Heart left ventricle (tissue), 16 donors: ENCODE measurements around the gene KLHL6. TPM values are rescaled to one million over a fixed set of nuclear protein-coding genes. Genes with fewer than 3 reads are reported as not detected.

Source experiments
- ATAC-seq, 4 donors: fragments of 200-7000 bp; cut with Tn5 transposase; one replicate each; pipeline ENCODE4 v1.9.1; 2020 to 2022; ENCODE audit warnings: moderate library complexity in 4 of 4, mild to moderate bottlenecking in 3 of 4, moderate number of reproducible peaks in 1 of 4
- DNase-seq, 5 donors: peaks; one replicate each; pipeline ENCODE4 v3.0.0-alpha.2; 2020
- H3K27ac ChIP-seq, 12 donors: fragments of 200-600 bp; sonication (generic) in 4 of 12; one replicate each; pipeline versions ENCODE4 v1.5.0 to v1.8.0; 2016 to 2022; ENCODE audit warnings: mild to moderate bottlenecking in 2 of 12
- H3K27me3 ChIP-seq, 9 donors: fragments of 200-600 bp; sonication (generic) in 2 of 9; one replicate each; pipeline versions ENCODE4 v1.5.1 to v1.8.0; 2016 to 2022; ENCODE audit warnings: mild to moderate bottlenecking in 3 of 9
- H3K36me3 ChIP-seq, 9 donors: fragments of 200-600 bp; sonication (generic) in 2 of 9; one replicate each; pipeline versions ENCODE4 v1.5.0 to v1.8.0; 2018 to 2022; ENCODE audit warnings: mild to moderate bottlenecking in 2 of 9
- H3K4me1 ChIP-seq, 12 donors: fragments of 200-600 bp; sonication (generic) in 4 of 12; one replicate each; pipeline versions ENCODE4 v1.5.0 to v1.8.0; 2016 to 2022; ENCODE audit warnings: mild to moderate bottlenecking in 3 of 12
- H3K4me3 ChIP-seq, 12 donors: fragments of 200-600 bp; sonication (generic) in 4 of 12; one replicate each; pipeline versions ENCODE4 v1.5.0 to v1.8.0; 2017 to 2022; ENCODE audit warnings: mild to moderate bottlenecking in 9 of 12, moderate library complexity in 4 of 12
- H3K9me3 ChIP-seq, 12 donors: fragments of 200-600 bp; sonication (generic) in 4 of 12; one replicate each; pipeline versions ENCODE4 v1.5.0 to v1.8.0; 2016 to 2022; ENCODE audit warnings: mild to moderate bottlenecking in 1 of 12
- POLR2A ChIP-seq, 2 donors: fragments of 450-650 bp; IDR thresholded peaks; one replicate each; pipeline ENCODE4 v1.6.1; 2017; ENCODE audit warnings: antibody characterized with exemption in 2 of 2, mild to moderate bottlenecking in 2 of 2, moderate library complexity in 2 of 2
- WGBS, 4 donors: extraction: QIAGEN DNeasy Blood & Tissue Kit in 2 of 4; methylation state at CpG; one replicate each; pipeline versions ENCODE4 v1.1.5 to v1.1.7; 2013 to 2018; 5-methylcytosine and 5-hydroxymethylcytosine counted together
- intact Hi-C, 10 donors: fragments of 100-400 bp; cut with DNase I; formaldehyde crosslinking; loops; one replicate each; pipeline versions ENCODE4 v1.11.1 to v1.14.2; 2022
- polyA plus RNA-seq, 2 donors: library from polyadenylated mRNA; stranded (reverse); fragments of 200-250 nt; gene quantifications; one replicate each; pipeline ENCODE4 v1.2.3, GENCODE V29; 2013
- total RNA-seq, 9 donors: library from RNA; depleted of rRNA in 2 of 9; stranded (reverse); fragments of >200 nt in 2 of 9; fragmentation: NEBNext Ultra II Directional in 3 of 9; extraction: Animal tissue kit (Norgen Biotek cat#: 25700) in 3 of 9; gene quantifications; one replicate each; pipeline versions ENCODE4 v1.1.0 to v1.2.4, GENCODE V29; 2016 to 2023
- TF ChIP-seq, protein P1 (sequence below), 12 donors: fragments of 200-600 bp; sonication (generic) in 4 of 12; IDR thresholded peaks; one replicate each; pipeline versions ENCODE4 v1.5.0 to v1.8.0; 2018 to 2022; ENCODE audit warnings: antibody characterized with exemption in 12 of 12, mild to moderate bottlenecking in 5 of 12
- donor health status: ischemic (EF 13 %, LVEDD 7.1; RV severe dilation, severe dysfunction).
- donor health status: healthy with polysubstance abuse.
- donor health status: DM: no; HTN: yes; CAD: no.
- donor health status: DM: no; HTN: no; CAD: no.
- donor health status: ischemic (EF 25% LVEDD 6.9; RV normal size, moderate dysfunction).
- donor health status: ischemic (EF 25% LVEDD 5.7; RV mildly dilated, moderate dysfunction).
- donor health status: healthy.
- donor health status: DM: yes; HTN: yes; CAD: no.
- donor health status: ischemic (EF 35%, LVEDD 5.7; RV mildly dilated, moderate dysfunction).
- donor health status: nonischemic (EF 11% LVEDD 7.7; RV severe dilation, severe dysfunction).
- donor health status: DM: yes; HTN: yes; CAD: no.
- donor health status: PGD.
- donor health status: ischemic (EF 29% LVEDD 5.4; RV normal size, mild dysfunction).
- donor health status: nonischemic (EF 23%, LVEDD 6.1; RV moderate dilation, normal function).

Gene KLHL6
- total and polyA plus RNA-seq, 11 donors, result 0.46 to 8.1 (median 0.83) TPM

GRCh38 chr3:183493296-183494045 is 62.0 kb downstream of the KLHL6 start:
- Histone ChIP-seq H3K36me3 (peaks cover 0 to 30% (median 0%) of the 10 kb centered on the region in 9 donors), H3K4me1 (peaks cover 0 to 18% (median 10%) of the 10 kb centered on the region in 12 donors), H3K27ac (no peak overlapping the region), H3K27me3 (no peaks in the 10 kb centered on the region), H3K4me3 (no peak overlapping the region), H3K9me3 (peaks cover 0 to 6% (median 0%) of the 10 kb centered on the region in 12 donors)
- TF ChIP-seq, protein P1, sequence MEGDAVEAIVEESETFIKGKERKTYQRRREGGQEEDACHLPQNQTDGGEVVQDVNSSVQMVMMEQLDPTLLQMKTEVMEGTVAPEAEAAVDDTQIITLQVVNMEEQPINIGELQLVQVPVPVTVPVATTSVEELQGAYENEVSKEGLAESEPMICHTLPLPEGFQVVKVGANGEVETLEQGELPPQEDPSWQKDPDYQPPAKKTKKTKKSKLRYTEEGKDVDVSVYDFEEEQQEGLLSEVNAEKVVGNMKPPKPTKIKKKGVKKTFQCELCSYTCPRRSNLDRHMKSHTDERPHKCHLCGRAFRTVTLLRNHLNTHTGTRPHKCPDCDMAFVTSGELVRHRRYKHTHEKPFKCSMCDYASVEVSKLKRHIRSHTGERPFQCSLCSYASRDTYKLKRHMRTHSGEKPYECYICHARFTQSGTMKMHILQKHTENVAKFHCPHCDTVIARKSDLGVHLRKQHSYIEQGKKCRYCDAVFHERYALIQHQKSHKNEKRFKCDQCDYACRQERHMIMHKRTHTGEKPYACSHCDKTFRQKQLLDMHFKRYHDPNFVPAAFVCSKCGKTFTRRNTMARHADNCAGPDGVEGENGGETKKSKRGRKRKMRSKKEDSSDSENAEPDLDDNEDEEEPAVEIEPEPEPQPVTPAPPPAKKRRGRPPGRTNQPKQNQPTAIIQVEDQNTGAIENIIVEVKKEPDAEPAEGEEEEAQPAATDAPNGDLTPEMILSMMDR (IDR thresholded peaks at IDR 0.05), result no peak
- no peak for TF ChIP-seq POLR2A (IDR thresholded peaks at IDR 0.05)
- WGBS, 4 donors, result 84 to 94% (median 87%) methylated on average over 4 of the region's 4 CpGs
- no peak for ATAC-seq
- intact Hi-C loops, result no loop called here
- DNase-seq, result no peak

- H3K4me3 ChIP-seq, result no peak overlapping the region
- WGBS, 4 donors, result 79 to 85% (median 82%) methylated on average over 4 of the region's 4 CpGs
- DNase-seq, result no peak
- peaks cover 0 to 6% (median 0%) of the 10 kb centered on the region in 12 donors for H3K9me3 ChIP-seq
- no peak overlapping the region for H3K27ac ChIP-seq
- intact Hi-C loops, result no loop called here
- TF ChIP-seq, protein P1 (IDR thresholded peaks at IDR 0.05), result no peak
- no peak for TF ChIP-seq POLR2A (IDR thresholded peaks at IDR 0.05)
- no peaks in the 10 kb centered on the region for H3K27me3 ChIP-seq
- peaks cover 0 to 29% (median 0%) of the 10 kb centered on the region in 9 donors for H3K36me3 ChIP-seq
- H3K4me1 ChIP-seq, result peaks cover 0 to 18% (median 10%) of the 10 kb centered on the region in 12 donors
- no peak for ATAC-seq
Observed at GRCh38 chr3:183492849-183493179, 62.7 kb downstream of the KLHL6 start.

GRCh38 chr3:183491923-183492848 is 63.3 kb downstream of the KLHL6 start:
- peaks cover 0 to 6% (median 0%) of the 10 kb centered on the region in 12 donors for H3K9me3 ChIP-seq
- no peak for TF ChIP-seq POLR2A (IDR thresholded peaks at IDR 0.05)
- TF ChIP-seq, protein P1 (IDR thresholded peaks at IDR 0.05), result no peak
- DNase-seq (no peak), ATAC-seq (no peak)
- no peak overlapping the region for H3K27ac ChIP-seq
- H3K4me1 ChIP-seq, result peaks cover 0 to 18% (median 10%) of the 10 kb centered on the region in 12 donors
- H3K27me3 ChIP-seq, result no peaks in the 10 kb centered on the region
- H3K36me3 ChIP-seq, result peaks cover 0 to 25% (median 0%) of the 10 kb centered on the region in 9 donors
- H3K4me3 ChIP-seq, result no peak overlapping the region
- intact Hi-C loops, result no loop called here
- WGBS, 4 donors, result 92 to 95% (median 94%) methylated on average over 20 to 45 of the region's 45 CpGs
